Astrocyte (in vitro differentiated cells and primary cell): ENCODE data around the gene SHB. TPM values are rescaled to one million over a fixed set of nuclear protein-coding genes. Genes with fewer than 3 reads are reported as not detected.

ENCODE experiments used
- DNase-seq: peaks from one replicate; pipeline ENCODE4 v3.0.0-alpha.2; 2010; ENCODE audit warnings: low read depth
- FAIRE-seq: peaks from 2 replicates; lab custom pipeline; 2011; peaks lifted over from hg19 to GRCh38; lab: Jason Lieb, UNC
- H2AFZ ChIP-seq: 2 replicates; pipeline ENCODE4 v1.6.0; 2012; ENCODE audit warnings: low read depth, low read length, inconsistent platforms
- H3K27ac ChIP-seq: 2 replicates; pipeline ENCODE4 v1.5.1; 2011; ENCODE audit warnings: low read depth, low read length, inconsistent platforms
- H3K27me3 ChIP-seq: 2 replicates; pipeline ENCODE4 v1.6.0; 2011; ENCODE audit warnings: low read length, inconsistent platforms; ENCODE audit not compliant: insufficient read depth
- H3K36me3 ChIP-seq: 2 replicates; pipeline ENCODE4 v1.5.1; 2011; ENCODE audit warnings: low read length, inconsistent platforms; ENCODE audit not compliant: insufficient read depth
- H3K4me1 ChIP-seq: 2 replicates; pipeline ENCODE4 v1.5.1; 2011; ENCODE audit warnings: low read length, inconsistent platforms; ENCODE audit not compliant: insufficient read depth
- H3K4me2 ChIP-seq: 2 replicates; pipeline ENCODE4 v1.6.0; 2012; ENCODE audit warnings: low read length, inconsistent platforms
- H3K4me3 ChIP-seq: 2 replicates; pipeline ENCODE4 v1.5.1; 2011; ENCODE audit warnings: low read depth, mild to moderate bottlenecking, low read length, inconsistent platforms; ENCODE audit not compliant: insufficient read depth
- H3K79me2 ChIP-seq: 2 replicates; pipeline ENCODE4 v1.6.0; 2012; ENCODE audit warnings: mild to moderate bottlenecking, low read length, inconsistent platforms; ENCODE audit not compliant: insufficient read depth
- H3K9ac ChIP-seq: 2 replicates; pipeline ENCODE4 v1.6.0; 2012; ENCODE audit warnings: mild to moderate bottlenecking, low read length, inconsistent platforms
- H3K9me3 ChIP-seq: 2 replicates; pipeline ENCODE4 v1.5.1; 2012; ENCODE audit warnings: low read depth, mild to moderate bottlenecking, low read length, inconsistent platforms; ENCODE audit not compliant: insufficient read depth
- H4K20me1 ChIP-seq: 2 replicates; pipeline ENCODE4 v1.6.0; 2012; ENCODE audit warnings: low read length, inconsistent platforms; ENCODE audit not compliant: insufficient read depth
- H3K27ac Mint-ChIP-seq: one replicate; pipeline ENCODE4 v1.8.0; 2021; ENCODE audit warnings: mild to moderate bottlenecking, mixed read lengths; ENCODE audit not compliant: unreplicated experiment
- H3K27me3 Mint-ChIP-seq: one replicate; pipeline ENCODE4 v1.8.0; 2021; ENCODE audit warnings: low read depth, mixed read lengths; ENCODE audit not compliant: unreplicated experiment
- H3K36me3 Mint-ChIP-seq: one replicate; pipeline ENCODE4 v1.8.0; 2021; ENCODE audit warnings: low read depth, mixed read lengths; ENCODE audit not compliant: unreplicated experiment
- H3K4me1 Mint-ChIP-seq: one replicate; pipeline ENCODE4 v1.8.0; 2021; ENCODE audit warnings: low read depth, mixed read lengths; ENCODE audit not compliant: unreplicated experiment
- H3K4me3 Mint-ChIP-seq: one replicate; pipeline ENCODE4 v1.8.0; 2021; ENCODE audit warnings: mild to moderate bottlenecking, moderate library complexity, mixed read lengths; ENCODE audit not compliant: unreplicated experiment
- H3K9me3 Mint-ChIP-seq: one replicate; pipeline ENCODE4 v1.8.0; 2021; ENCODE audit warnings: mild to moderate bottlenecking, mixed read lengths; ENCODE audit not compliant: unreplicated experiment
- EZH2 ChIP-seq: IDR thresholded peaks from 2 replicates; pipeline ENCODE4 v1.6.1; 2012; ENCODE audit warnings: mild to moderate bottlenecking, low read length, inconsistent platforms; ENCODE audit not compliant: insufficient read depth
- total RNA-seq: library from RNA; stranded (reverse); gene quantifications from 2 replicates; pipeline ENCODE4 v1.2.1, GENCODE V29; 2021
- TF ChIP-seq, protein P1 (sequence below): IDR thresholded peaks from 2 replicates; pipeline ENCODE4 v1.5.1; 2011; ENCODE audit warnings: low read depth, mild to moderate bottlenecking, inconsistent platforms, low read length, moderate library complexity; ENCODE audit not compliant: insufficient read depth

The SHB gene
- total RNA-seq, 1 donor from 2014 or later: 53.4 TPM

GRCh38 chr9:38020151-38021076 is 48.6 kb downstream of the SHB start:
- Histone ChIP-seq H3K4me1 (peaks cover 73% of the 10 kb centered on the region), H4K20me1 (peaks cover 5% of the 10 kb centered on the region), H3K4me3 (no peak overlapping the region), H2AFZ (no peak overlapping the region), H3K79me2 (peaks cover 83% of the 10 kb centered on the region), H3K9me3 (no peaks in the 10 kb centered on the region), H3K4me2 (peak overlapping the region; percentile 71), H3K9ac (peak overlapping the region; percentile 84), H3K36me3 (no peaks in the 10 kb centered on the region), H3K27me3 (no peaks in the 10 kb centered on the region), H3K27ac (peak overlapping the region; percentile 95)
- no peak for TF ChIP-seq EZH2
- TF ChIP-seq, protein P1, sequence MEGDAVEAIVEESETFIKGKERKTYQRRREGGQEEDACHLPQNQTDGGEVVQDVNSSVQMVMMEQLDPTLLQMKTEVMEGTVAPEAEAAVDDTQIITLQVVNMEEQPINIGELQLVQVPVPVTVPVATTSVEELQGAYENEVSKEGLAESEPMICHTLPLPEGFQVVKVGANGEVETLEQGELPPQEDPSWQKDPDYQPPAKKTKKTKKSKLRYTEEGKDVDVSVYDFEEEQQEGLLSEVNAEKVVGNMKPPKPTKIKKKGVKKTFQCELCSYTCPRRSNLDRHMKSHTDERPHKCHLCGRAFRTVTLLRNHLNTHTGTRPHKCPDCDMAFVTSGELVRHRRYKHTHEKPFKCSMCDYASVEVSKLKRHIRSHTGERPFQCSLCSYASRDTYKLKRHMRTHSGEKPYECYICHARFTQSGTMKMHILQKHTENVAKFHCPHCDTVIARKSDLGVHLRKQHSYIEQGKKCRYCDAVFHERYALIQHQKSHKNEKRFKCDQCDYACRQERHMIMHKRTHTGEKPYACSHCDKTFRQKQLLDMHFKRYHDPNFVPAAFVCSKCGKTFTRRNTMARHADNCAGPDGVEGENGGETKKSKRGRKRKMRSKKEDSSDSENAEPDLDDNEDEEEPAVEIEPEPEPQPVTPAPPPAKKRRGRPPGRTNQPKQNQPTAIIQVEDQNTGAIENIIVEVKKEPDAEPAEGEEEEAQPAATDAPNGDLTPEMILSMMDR: no peak
- Mint-ChIP-seq H3K9me3 (peaks cover 3% of the 10 kb centered on the region), H3K4me1 (peaks cover 92% of the 10 kb centered on the region), H3K27ac (peak overlapping the region; percentile 85), H3K27me3 (no peaks in the 10 kb centered on the region), H3K4me3 (peak overlapping the region; percentile 45), H3K36me3 (peaks cover 3% of the 10 kb centered on the region)
- FAIRE-seq (no peak), DNase-seq (no peak)

DNA sequence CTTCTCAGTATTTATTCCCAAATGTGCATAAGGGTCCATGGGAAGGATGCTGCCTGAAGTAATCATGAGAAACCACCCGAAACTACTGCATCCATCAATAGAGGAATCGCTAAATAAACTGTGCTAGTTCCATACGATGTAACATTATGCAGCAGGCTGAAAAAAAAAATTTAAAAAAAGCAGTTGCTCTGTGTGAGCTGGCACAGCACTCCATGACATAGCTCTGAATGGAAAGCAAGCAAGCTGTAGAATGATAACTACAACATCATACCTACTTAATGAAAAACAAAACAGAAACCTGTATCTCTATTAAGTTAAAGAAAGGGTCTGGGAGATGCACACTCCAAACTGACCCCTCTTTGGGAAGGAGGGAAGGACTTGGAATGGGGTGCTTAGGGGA is 49.3 kb downstream of the SHB start:
- no peak overlapping the region for H3K4me3 ChIP-seq

More for the DNA sequence above, 49.3 kb downstream of the SHB start:
- Mint-ChIP-seq H3K4me3 (peak overlapping the region; percentile 45), H3K9me3 (peaks cover 3% of the 10 kb centered on the region), H3K36me3 (peaks cover 6% of the 10 kb centered on the region), H3K27me3 (no peaks in the 10 kb centered on the region), H3K27ac (peak overlapping the region; percentile 99), H3K4me1 (peaks cover 90% of the 10 kb centered on the region)
- H3K79me2 ChIP-seq: peaks cover 83% of the 10 kb centered on the region
- TF ChIP-seq, protein P1: no peak
- no peak for TF ChIP-seq EZH2
- DNase-seq: no peak
- no peak for FAIRE-seq
- H3K4me2 ChIP-seq: peak overlapping the region; percentile 71
- H3K36me3 ChIP-seq: peaks cover 5% of the 10 kb centered on the region
- H4K20me1 ChIP-seq: peaks cover 5% of the 10 kb centered on the region
- H3K9me3 ChIP-seq: no peaks in the 10 kb centered on the region
- H2AFZ ChIP-seq: no peak overlapping the region
- H3K4me1 ChIP-seq: peaks cover 66% of the 10 kb centered on the region
- H3K9ac ChIP-seq: peak overlapping the region; percentile 84
- H3K27me3 ChIP-seq: no peaks in the 10 kb centered on the region
- H3K27ac ChIP-seq: peak overlapping the region; percentile 95
